Measurements from ENCODE around the gene PRMT2.

The PRMT2 gene

GRCh38 chr21:46618738-46619379 lies 16.6 kb upstream of the PRMT2 start:
- H3K36me3 ChIP-seq (ENCODE audit: control insufficient read depth in 1 of 2, insufficient read depth in 2 of 2, low read depth in 1 of 2, low read length in 2 of 2), result no peaks in the 10 kb centered on the region
- no peak overlapping the region for H2AK5ac ChIP-seq (ENCODE audit: low read length, severe bottlenecking)
- no peak overlapping the region for H3K4me3 ChIP-seq (ENCODE audit: insufficient read depth in 1 of 2, low read depth in 1 of 2, low read length in 2 of 2)
- H3K27me3 ChIP-seq (ENCODE audit: control insufficient read depth in 1 of 2, insufficient read depth in 1 of 2, low read length in 2 of 2), result peaks cover 0 to 3% of the 10 kb centered on the region in 2 experiments
- no peak overlapping the region for H2BK120ac ChIP-seq (ENCODE audit: low read depth, low read length)
- no peak for DNase-seq
- H3K27ac ChIP-seq (ENCODE audit: low read length, poor library complexity, severe bottlenecking), result no peak overlapping the region
- no peak overlapping the region for H3K4me2 ChIP-seq (ENCODE audit: low read length, poor library complexity, severe bottlenecking)
- H3K18ac ChIP-seq (ENCODE audit: low read depth in 1 of 2, low read length in 2 of 2), result no peak overlapping the region
- H3K79me1 ChIP-seq (replicated peaks; ENCODE audit: low read length, poor library complexity, severe bottlenecking), result no peaks in the 10 kb centered on the region
- H3K14ac ChIP-seq (ENCODE audit: low read length in 2 of 2), result no peak overlapping the region
- H2BK5ac ChIP-seq (ENCODE audit: low read depth, low read length, poor library complexity, severe bottlenecking), result no peak overlapping the region
- H4K91ac ChIP-seq (ENCODE audit: low read length), result no peak overlapping the region
- H2BK15ac ChIP-seq (ENCODE audit: low read depth, poor library complexity, severe bottlenecking), result no peak overlapping the region
- no peak overlapping the region for H3K9ac ChIP-seq (ENCODE audit: low read length)
- no peak overlapping the region for H4K8ac ChIP-seq (ENCODE audit: low read length)
- no peak overlapping the region for H3K23ac ChIP-seq (ENCODE audit: low read length in 2 of 2)
- peaks cover 17% of the 10 kb centered on the region for H3K9me3 ChIP-seq (ENCODE audit: control insufficient read depth, low read length)
- WGBS, result 88% methylated on average over 3 of the region's 5 CpGs
- H3K4me1 ChIP-seq (ENCODE audit: control insufficient read depth, insufficient read depth, low read depth, low read length), result peaks cover 7% of the 10 kb centered on the region
- no peak overlapping the region for H2BK12ac ChIP-seq (ENCODE audit: low read length in 2 of 2)
- no peak overlapping the region for H3K4ac ChIP-seq (ENCODE audit: low read depth in 1 of 2, low read length in 2 of 2)
- no peak overlapping the region for H2AFZ ChIP-seq (ENCODE audit: low read depth, low read length)

GRCh38 chr21:46619846-46620245 lies 15.6 kb upstream of the PRMT2 start:
- DNase-seq, result no peak
- no peak overlapping the region for H3K9ac ChIP-seq (ENCODE audit: low read length)
- H2BK15ac ChIP-seq (ENCODE audit: low read depth, poor library complexity, severe bottlenecking), result no peak overlapping the region
- no peak overlapping the region for H2BK5ac ChIP-seq (ENCODE audit: low read depth, low read length, poor library complexity, severe bottlenecking)
- H3K9me3 ChIP-seq (ENCODE audit: control insufficient read depth, low read length), result peaks cover 17% of the 10 kb centered on the region
- H3K18ac ChIP-seq (ENCODE audit: low read depth in 1 of 2, low read length in 2 of 2), result no peak overlapping the region
- peaks cover 0 to 3% of the 10 kb centered on the region in 2 experiments for H3K27me3 ChIP-seq (ENCODE audit: control insufficient read depth in 1 of 2, insufficient read depth in 1 of 2, low read length in 2 of 2)
- H3K27ac ChIP-seq (ENCODE audit: low read length, poor library complexity, severe bottlenecking), result peak overlapping the region; percentile 21
- no peaks in the 10 kb centered on the region for H3K36me3 ChIP-seq (ENCODE audit: control insufficient read depth in 1 of 2, insufficient read depth in 2 of 2, low read depth in 1 of 2, low read length in 2 of 2)
- H2AFZ ChIP-seq (ENCODE audit: low read depth, low read length), result no peak overlapping the region
- H3K4me3 ChIP-seq (ENCODE audit: insufficient read depth in 1 of 2, low read depth in 1 of 2, low read length in 2 of 2), result no peak overlapping the region
- H3K23ac ChIP-seq (ENCODE audit: low read length in 2 of 2), result no peak overlapping the region
- H3K79me1 ChIP-seq (replicated peaks; ENCODE audit: low read length, poor library complexity, severe bottlenecking), result no peaks in the 10 kb centered on the region
- H4K91ac ChIP-seq (ENCODE audit: low read length), result no peak overlapping the region
- WGBS, result 78% methylated on average over 2 of the region's 2 CpGs
- H3K14ac ChIP-seq (ENCODE audit: low read length in 2 of 2), result no peak overlapping the region
- no peak overlapping the region for H3K4me2 ChIP-seq (ENCODE audit: low read length, poor library complexity, severe bottlenecking)
- H4K8ac ChIP-seq (ENCODE audit: low read length), result no peak overlapping the region
- no peak overlapping the region for H2BK120ac ChIP-seq (ENCODE audit: low read depth, low read length)
- no peak overlapping the region for H3K4ac ChIP-seq (ENCODE audit: low read depth in 1 of 2, low read length in 2 of 2)
- no peak overlapping the region for H2BK12ac ChIP-seq (ENCODE audit: low read length in 2 of 2)
- H2AK5ac ChIP-seq (ENCODE audit: low read length, severe bottlenecking), result no peak overlapping the region
- peaks cover 8% of the 10 kb centered on the region for H3K4me1 ChIP-seq (ENCODE audit: control insufficient read depth, insufficient read depth, low read depth, low read length)

- H3K4ac ChIP-seq (ENCODE audit: low read depth in 1 of 2, low read length in 2 of 2), result no peak overlapping the region
- no peak overlapping the region for H4K91ac ChIP-seq (ENCODE audit: low read length)
- no peak overlapping the region for H3K23ac ChIP-seq (ENCODE audit: low read length in 2 of 2)
- H3K27ac ChIP-seq (ENCODE audit: low read length, poor library complexity, severe bottlenecking), result no peak overlapping the region
- no peak overlapping the region for H3K18ac ChIP-seq (ENCODE audit: low read depth in 1 of 2, low read length in 2 of 2)
- H2BK15ac ChIP-seq (ENCODE audit: low read depth, poor library complexity, severe bottlenecking), result no peak overlapping the region
- H3K4me1 ChIP-seq (ENCODE audit: control insufficient read depth, insufficient read depth, low read depth, low read length), result peaks cover 8% of the 10 kb centered on the region
- H3K14ac ChIP-seq (ENCODE audit: low read length in 2 of 2), result no peak overlapping the region
- H2AFZ ChIP-seq (ENCODE audit: low read depth, low read length), result no peak overlapping the region
- H4K8ac ChIP-seq (ENCODE audit: low read length), result no peak overlapping the region
- no peaks in the 10 kb centered on the region for H3K79me1 ChIP-seq (replicated peaks; ENCODE audit: low read length, poor library complexity, severe bottlenecking)
- DNase-seq, result no peak
- H3K27me3 ChIP-seq (ENCODE audit: control insufficient read depth in 1 of 2, insufficient read depth in 1 of 2, low read length in 2 of 2), result peaks cover 0 to 3% of the 10 kb centered on the region in 2 experiments
- H2AK5ac ChIP-seq (ENCODE audit: low read length, severe bottlenecking), result peak overlapping the region; percentile 1
- no peak overlapping the region for H3K4me3 ChIP-seq (ENCODE audit: insufficient read depth in 1 of 2, low read depth in 1 of 2, low read length in 2 of 2)
- no peak overlapping the region for H2BK120ac ChIP-seq (ENCODE audit: low read depth, low read length)
- H3K36me3 ChIP-seq (ENCODE audit: control insufficient read depth in 1 of 2, insufficient read depth in 2 of 2, low read depth in 1 of 2, low read length in 2 of 2), result no peaks in the 10 kb centered on the region
- H3K9me3 ChIP-seq (ENCODE audit: control insufficient read depth, low read length), result peaks cover 25% of the 10 kb centered on the region
- H3K9ac ChIP-seq (ENCODE audit: low read length), result no peak overlapping the region
- H2BK5ac ChIP-seq (ENCODE audit: low read depth, low read length, poor library complexity, severe bottlenecking), result no peak overlapping the region
- H2BK12ac ChIP-seq (ENCODE audit: low read length in 2 of 2), result no peak overlapping the region
- H3K4me2 ChIP-seq (ENCODE audit: low read length, poor library complexity, severe bottlenecking), result no peak overlapping the region
- WGBS, result 95% methylated on average over 7 of the region's 7 CpGs
Observed at GRCh38 chr21:46620846-46621245, 14.6 kb upstream of the PRMT2 start.

GRCh38 chr21:46621457-46622182 lies 13.9 kb upstream of the PRMT2 start:
- H4K8ac ChIP-seq (ENCODE audit: low read length), result no peak overlapping the region
- H3K27me3 ChIP-seq (ENCODE audit: control insufficient read depth in 1 of 2, insufficient read depth in 1 of 2, low read length in 2 of 2), result peaks cover 0 to 3% of the 10 kb centered on the region in 2 experiments
- no peak overlapping the region for H3K4me3 ChIP-seq (ENCODE audit: insufficient read depth in 1 of 2, low read depth in 1 of 2, low read length in 2 of 2)
- no peak overlapping the region for H2BK120ac ChIP-seq (ENCODE audit: low read depth, low read length)
- no peak overlapping the region for H2AK5ac ChIP-seq (ENCODE audit: low read length, severe bottlenecking)
- no peak for DNase-seq
- no peak overlapping the region for H3K18ac ChIP-seq (ENCODE audit: low read depth in 1 of 2, low read length in 2 of 2)
- peaks cover 8% of the 10 kb centered on the region for H3K4me1 ChIP-seq (ENCODE audit: control insufficient read depth, insufficient read depth, low read depth, low read length)
- H2AFZ ChIP-seq (ENCODE audit: low read depth, low read length), result no peak overlapping the region
- no peaks in the 10 kb centered on the region for H3K36me3 ChIP-seq (ENCODE audit: control insufficient read depth in 1 of 2, insufficient read depth in 2 of 2, low read depth in 1 of 2, low read length in 2 of 2)
- no peak overlapping the region for H3K23ac ChIP-seq (ENCODE audit: low read length in 2 of 2)
- H2BK15ac ChIP-seq (ENCODE audit: low read depth, poor library complexity, severe bottlenecking), result no peak overlapping the region
- no peak overlapping the region for H2BK12ac ChIP-seq (ENCODE audit: low read length in 2 of 2)
- H3K9ac ChIP-seq (ENCODE audit: low read length), result no peak overlapping the region
- H3K4ac ChIP-seq (ENCODE audit: low read depth in 1 of 2, low read length in 2 of 2), result no peak overlapping the region
- H3K9me3 ChIP-seq (ENCODE audit: control insufficient read depth, low read length), result peaks cover 33% of the 10 kb centered on the region
- H3K14ac ChIP-seq (ENCODE audit: low read length in 2 of 2), result no peak overlapping the region
- no peak overlapping the region for H2BK5ac ChIP-seq (ENCODE audit: low read depth, low read length, poor library complexity, severe bottlenecking)
- WGBS, result 94% methylated on average over 7 of the region's 9 CpGs
- peak overlapping the region; percentile 60 for H3K27ac ChIP-seq (ENCODE audit: low read length, poor library complexity, severe bottlenecking)
- H3K79me1 ChIP-seq (replicated peaks; ENCODE audit: low read length, poor library complexity, severe bottlenecking), result no peaks in the 10 kb centered on the region
- H3K4me2 ChIP-seq (ENCODE audit: low read length, poor library complexity, severe bottlenecking), result no peak overlapping the region
- H4K91ac ChIP-seq (ENCODE audit: low read length), result no peak overlapping the region
